ENCODE results near the gene CLBA1. TPM values are rescaled to one million over a fixed set of nuclear protein-coding genes. Genes with fewer than 3 reads are reported as not detected.
A peak's percentile ranks its signal among the peaks of the same experiment; 100 is the strongest.

Gene CLBA1
- polyA plus RNA-seq, 3 donors from 2014 or later: 0.37 to 0.57 TPM; not detected in 1

DNA sequence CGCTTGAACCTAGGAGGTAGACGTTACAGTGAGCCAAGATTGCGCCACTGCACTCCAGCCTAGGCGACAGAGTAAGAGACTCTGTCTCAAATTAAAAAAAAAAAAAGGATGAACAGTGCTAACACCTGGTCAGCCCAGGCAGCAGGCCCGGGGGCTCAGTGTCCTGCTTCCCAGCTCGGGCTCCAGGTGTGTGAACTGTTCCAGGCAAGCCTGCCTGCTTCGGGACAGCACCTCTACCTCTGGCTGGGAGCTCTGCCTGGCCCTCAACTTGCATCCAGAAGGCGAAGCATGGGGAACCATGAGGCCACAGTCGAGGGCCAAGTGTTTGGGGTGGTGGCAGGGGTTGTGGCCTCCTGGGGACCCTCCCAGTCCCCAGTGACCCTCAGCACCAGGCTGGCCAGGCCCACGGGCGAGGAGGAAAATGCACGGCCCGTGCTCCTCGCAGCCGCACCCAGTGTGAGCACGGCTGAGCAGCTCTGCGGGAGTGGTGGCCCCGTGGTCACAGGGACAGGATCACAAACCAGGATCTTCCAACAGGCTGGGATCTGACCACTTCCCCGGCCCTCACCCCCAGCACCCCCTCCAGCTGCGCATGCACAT is 19.8 kb downstream of the CLBA1 start:
- H3K4me1 Mint-ChIP-seq: no peaks in the 10 kb centered on the region
- no peak overlapping the region for H3K4me3 Mint-ChIP-seq
- H3K36me3 Mint-ChIP-seq: no peaks in the 10 kb centered on the region
- H3K9me3 Mint-ChIP-seq: no peaks in the 10 kb centered on the region
- DNase-seq: no peak
- H3K27me3 Mint-ChIP-seq (ENCODE audit: low read depth in 3 of 3): peaks cover 0 to 1% (median 0%) of the 10 kb centered on the region in 3 donors
- H3K27ac Mint-ChIP-seq: no peak overlapping the region

DNA sequence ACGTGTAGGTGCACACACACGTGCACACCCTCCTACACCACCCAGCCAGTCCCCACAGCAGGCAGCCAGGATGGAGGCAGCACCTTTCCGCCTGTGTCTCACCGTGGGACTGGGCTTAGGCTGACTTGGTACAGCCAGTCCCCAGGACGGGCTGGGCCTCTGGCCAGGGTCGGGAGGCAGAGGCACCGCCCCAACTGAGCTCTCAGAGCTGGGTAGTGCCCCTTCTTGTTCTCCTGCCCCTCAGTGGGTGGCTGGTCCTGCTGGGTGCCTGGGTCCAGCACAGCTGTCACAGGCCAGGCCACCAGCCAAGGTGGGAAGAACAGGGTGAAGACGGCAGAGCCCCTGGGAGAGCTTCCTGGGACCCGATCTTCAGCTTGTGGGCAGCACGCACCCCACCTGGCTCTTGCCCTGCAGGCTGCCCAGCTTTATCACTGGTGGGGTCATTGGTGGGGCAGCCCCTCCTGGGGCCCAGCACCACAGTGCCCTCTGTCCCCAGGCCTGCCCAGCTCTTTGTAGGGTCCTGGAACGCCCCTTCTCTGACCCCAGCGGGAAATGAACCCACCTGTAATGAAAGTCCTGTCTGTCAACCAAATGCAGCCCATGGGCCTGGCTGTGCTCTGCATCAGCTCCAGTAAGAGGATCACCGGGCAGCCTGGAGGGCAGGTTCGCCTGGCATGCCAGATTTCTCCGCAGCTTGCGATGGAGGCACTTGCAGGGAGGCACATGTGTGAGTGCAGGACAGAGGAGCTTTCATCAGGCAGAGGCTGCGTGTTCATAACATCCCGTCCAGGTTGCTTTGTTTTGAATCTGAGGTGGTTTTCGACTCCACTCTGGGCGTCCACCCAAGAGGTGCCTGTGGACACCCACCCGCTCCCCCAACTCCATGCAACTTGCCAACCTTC is 20.6 kb downstream of the CLBA1 start:
- Mint-ChIP-seq H3K9me3 (no peaks in the 10 kb centered on the region), H3K4me3 (no peak overlapping the region), H3K36me3 (no peaks in the 10 kb centered on the region), H3K4me1 (no peaks in the 10 kb centered on the region), H3K27me3 (ENCODE audit: low read depth in 3 of 3) (peaks cover 0 to 1% (median 0%) of the 10 kb centered on the region in 3 donors), H3K27ac (no peak overlapping the region)
- no peak for DNase-seq

DNA sequence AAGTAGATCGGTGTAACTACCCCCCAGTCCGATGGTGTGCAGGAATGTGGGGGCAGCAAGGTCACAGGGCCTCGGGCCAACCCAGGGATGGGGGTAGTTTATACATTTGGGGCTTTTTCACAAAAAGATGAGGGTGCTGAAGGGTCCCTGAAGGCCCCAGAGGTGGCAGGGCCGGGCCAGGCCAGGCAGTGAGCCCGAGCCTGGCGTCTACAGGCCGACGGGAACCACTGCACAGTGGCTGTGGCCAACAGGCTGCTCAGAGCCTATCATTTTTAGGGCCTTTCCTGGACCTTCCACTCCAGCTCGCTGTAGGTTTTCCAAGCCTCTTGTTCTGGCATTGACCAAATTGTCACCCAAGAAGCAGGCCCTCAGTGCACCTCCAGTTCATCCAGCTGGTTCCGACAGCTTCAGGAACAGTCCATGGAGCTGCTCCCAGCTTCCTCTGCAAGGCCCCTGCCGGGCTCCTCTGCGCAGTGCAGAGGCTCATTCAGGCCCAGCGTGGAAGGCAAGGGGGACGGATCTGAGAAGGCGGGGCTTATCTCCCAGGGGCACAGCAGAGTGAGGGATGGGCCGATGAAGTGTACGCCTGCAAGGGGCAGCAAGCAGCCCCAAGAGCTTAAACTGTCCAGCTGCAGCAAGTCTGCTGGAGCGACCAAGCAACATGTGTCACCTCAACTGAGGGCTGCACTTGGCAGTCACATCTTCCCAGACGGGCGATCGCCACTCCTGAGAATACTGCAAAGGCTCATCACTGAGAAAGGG is 21.4 kb downstream of the CLBA1 start:
- peaks cover 0 to 3% of the 10 kb centered on the region in 2 donors for H3K4me1 Mint-ChIP-seq
- no peak overlapping the region for H3K4me3 Mint-ChIP-seq
- peaks cover 0 to 1% (median 0%) of the 10 kb centered on the region in 3 donors for H3K27me3 Mint-ChIP-seq (ENCODE audit: low read depth in 3 of 3)
- H3K9me3 Mint-ChIP-seq: no peaks in the 10 kb centered on the region
- H3K36me3 Mint-ChIP-seq: no peaks in the 10 kb centered on the region
- no peak for DNase-seq
- peak overlapping the region in 1 of 6 donors; percentile 17 for H3K27ac Mint-ChIP-seq

DNA sequence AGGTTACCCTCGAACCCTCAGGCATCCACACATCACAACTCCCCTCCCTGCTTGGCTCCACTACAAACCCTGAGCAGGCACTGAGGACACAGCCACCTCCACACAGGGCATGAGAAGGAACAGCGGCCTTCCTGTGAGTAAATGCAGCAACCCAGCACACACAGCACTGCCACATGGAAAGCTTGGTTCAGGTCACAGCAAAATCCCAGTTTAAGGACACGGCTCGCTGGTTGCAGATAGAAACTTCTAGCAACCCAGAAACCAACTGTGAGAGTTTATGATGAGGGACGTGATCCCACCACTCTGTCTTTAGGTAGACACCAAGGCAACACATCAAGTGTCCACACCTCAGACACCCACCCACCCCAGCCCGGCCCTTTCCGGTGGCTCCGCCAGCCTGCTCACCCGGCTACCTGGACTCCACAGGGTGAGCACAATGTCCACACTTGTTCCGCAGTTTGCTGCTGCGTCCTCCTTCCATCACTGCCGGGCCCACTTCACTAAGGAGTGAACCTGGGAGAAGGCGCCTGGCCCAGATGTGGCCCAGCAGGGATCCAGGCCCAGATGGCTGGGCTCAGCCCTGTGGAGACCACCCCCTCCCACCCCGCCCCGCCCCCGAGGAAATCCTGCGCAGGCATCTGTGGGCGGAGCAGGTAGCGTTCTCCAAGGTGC is 22.1 kb downstream of the CLBA1 start:
- H3K27me3 Mint-ChIP-seq (ENCODE audit: low read depth in 3 of 3): peaks cover 0 to 1% (median 0%) of the 10 kb centered on the region in 3 donors
- no peaks in the 10 kb centered on the region for H3K9me3 Mint-ChIP-seq
- H3K4me3 Mint-ChIP-seq: no peak overlapping the region
- DNase-seq: no peak
- H3K4me1 Mint-ChIP-seq: peaks cover 0 to 6% of the 10 kb centered on the region in 2 donors
- H3K36me3 Mint-ChIP-seq: no peaks in the 10 kb centered on the region
- H3K27ac Mint-ChIP-seq: no peak overlapping the region

DNA sequence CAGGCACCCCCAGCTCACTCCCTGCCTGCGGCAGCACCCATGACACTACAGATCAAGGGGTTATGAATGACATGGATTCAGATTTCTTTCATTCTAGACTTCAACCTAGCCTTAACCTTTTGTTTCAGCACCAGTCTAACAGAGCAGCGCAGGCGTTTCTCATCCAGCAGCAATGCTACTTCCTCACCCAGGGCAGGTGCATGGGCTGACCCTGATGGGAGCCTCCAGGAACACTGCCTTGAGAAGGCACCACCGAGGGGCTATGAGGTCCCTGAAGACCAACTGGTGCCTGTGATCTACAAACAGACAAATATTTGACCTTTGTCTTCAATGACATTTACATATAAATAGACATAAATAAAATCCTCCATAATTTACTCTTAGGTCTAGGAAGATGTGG is 24.5 kb downstream of the CLBA1 start:
- no peaks in the 10 kb centered on the region for H3K9me3 Mint-ChIP-seq
- DNase-seq: no peak
- no peaks in the 10 kb centered on the region for H3K36me3 Mint-ChIP-seq
- H3K27me3 Mint-ChIP-seq (ENCODE audit: low read depth in 3 of 3): no peaks in the 10 kb centered on the region
- H3K4me3 Mint-ChIP-seq: no peak overlapping the region
- H3K27ac Mint-ChIP-seq: no peak overlapping the region
- peaks cover 21 to 28% of the 10 kb centered on the region in 2 donors for H3K4me1 Mint-ChIP-seq

DNA sequence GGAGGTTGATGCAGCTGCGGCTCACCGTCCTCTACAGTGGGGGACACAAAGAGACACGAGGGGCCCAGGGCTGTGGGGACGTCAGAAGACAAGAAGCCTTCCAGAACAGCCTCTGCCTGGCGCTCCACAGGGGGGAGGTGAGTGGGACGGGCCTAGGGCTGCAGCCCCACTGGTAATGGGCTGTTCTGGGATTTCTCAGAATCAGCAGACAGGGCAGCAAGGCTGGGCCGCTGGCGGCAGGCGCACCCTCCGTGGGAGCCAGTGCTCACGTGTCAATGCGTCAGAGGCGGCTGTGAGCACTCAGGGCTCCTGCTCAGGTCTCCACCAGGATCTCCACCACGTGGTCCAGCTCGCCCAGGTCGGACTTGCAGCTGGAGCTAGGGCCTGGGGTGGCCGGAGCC is 25.3 kb downstream of the CLBA1 start:
- Mint-ChIP-seq H3K27ac (no peak overlapping the region), H3K4me3 (no peak overlapping the region), H3K36me3 (no peaks in the 10 kb centered on the region), H3K27me3 (ENCODE audit: low read depth in 3 of 3) (peaks cover 0 to 1% (median 0%) of the 10 kb centered on the region in 3 donors), H3K4me1 (peaks cover 29 to 36% of the 10 kb centered on the region in 2 donors), H3K9me3 (no peaks in the 10 kb centered on the region)
- no peak for DNase-seq

DNA sequence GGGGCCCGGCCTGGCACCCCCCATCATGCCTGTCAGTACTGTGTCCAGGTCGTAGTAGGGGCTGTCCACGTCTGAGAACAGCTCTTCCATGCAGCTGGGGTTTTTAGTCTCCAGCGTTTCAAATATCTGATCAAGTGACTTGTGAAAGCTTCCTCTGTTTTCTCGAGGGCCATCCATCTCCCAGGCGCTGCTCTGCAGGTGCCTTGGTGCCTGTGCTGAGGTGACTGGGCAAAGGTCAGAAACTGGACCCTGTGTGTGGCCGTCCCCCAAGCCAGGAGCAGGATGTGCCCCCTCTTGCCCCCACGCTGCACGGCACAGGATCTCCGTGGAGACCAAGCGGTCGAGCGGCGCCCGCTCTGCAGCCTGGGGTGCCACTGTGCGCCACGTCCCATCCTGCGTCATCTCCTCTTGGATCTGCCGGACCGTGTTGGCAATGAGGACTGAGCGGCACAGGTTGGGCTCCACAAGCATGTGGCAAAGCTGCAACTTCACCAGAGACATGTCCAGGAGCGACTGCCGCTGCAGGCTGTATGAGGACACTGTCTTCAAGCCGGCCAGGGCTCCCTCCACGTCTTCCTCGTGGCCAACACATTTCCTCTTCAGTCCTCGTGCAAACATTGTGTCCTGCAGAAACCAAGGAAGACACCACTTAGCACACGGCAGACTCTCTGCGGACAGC is 25.9 kb downstream of the CLBA1 start:
- Mint-ChIP-seq H3K4me1 (peaks cover 34 to 42% of the 10 kb centered on the region in 2 donors), H3K27ac (peak overlapping the region in 1 of 6 donors; percentile 34)

DNA sequence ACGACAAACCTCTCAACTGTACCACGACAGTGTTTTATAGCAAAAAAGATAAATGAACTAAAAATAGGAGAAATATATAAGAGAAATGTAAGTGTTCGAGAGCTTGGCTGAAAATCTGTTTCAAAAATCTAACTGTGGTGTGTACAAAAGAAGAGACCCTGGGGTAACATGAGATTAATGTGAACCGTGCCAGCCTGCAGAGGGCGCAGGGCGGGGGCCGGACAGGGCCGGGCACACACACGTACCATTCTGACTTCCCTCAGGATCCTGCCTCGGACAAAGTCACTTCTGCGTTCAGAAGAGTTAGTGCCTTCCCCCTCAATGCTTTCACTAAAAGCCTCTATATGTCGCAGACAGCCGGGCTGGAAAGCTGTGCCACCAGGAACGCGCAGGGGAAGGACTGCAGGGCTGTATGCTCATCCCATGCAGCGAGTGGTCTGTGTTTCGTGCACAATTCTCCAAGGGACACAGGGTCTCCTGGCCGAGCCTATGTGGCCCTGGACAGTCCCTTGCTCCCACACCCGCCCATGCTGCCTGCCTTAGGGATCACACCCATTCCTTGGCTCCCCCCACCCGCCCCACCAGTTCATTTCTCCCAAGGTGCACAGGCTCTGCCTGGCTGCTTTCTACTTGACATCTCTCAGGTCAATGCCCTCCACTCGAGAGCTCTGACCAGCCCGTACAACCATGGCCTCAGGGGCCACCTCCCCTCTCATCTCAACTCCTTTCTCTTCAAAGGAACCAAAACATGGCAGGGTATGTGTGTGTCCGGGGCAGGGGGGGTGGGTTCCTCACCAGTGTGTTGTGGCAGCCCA is 26.8 kb downstream of the CLBA1 start:
- Mint-ChIP-seq H3K36me3 (no peaks in the 10 kb centered on the region), H3K4me1 (peaks cover 39 to 48% of the 10 kb centered on the region in 2 donors)

More for the DNA sequence above, 25.9 kb downstream of the CLBA1 start:
- Mint-ChIP-seq H3K9me3 (no peaks in the 10 kb centered on the region), H3K4me3 (no peak overlapping the region), H3K36me3 (no peaks in the 10 kb centered on the region), H3K27me3 (ENCODE audit: low read depth in 3 of 3) (peaks cover 0 to 2% (median 0%) of the 10 kb centered on the region in 3 donors)
- no peak for DNase-seq

DNA sequence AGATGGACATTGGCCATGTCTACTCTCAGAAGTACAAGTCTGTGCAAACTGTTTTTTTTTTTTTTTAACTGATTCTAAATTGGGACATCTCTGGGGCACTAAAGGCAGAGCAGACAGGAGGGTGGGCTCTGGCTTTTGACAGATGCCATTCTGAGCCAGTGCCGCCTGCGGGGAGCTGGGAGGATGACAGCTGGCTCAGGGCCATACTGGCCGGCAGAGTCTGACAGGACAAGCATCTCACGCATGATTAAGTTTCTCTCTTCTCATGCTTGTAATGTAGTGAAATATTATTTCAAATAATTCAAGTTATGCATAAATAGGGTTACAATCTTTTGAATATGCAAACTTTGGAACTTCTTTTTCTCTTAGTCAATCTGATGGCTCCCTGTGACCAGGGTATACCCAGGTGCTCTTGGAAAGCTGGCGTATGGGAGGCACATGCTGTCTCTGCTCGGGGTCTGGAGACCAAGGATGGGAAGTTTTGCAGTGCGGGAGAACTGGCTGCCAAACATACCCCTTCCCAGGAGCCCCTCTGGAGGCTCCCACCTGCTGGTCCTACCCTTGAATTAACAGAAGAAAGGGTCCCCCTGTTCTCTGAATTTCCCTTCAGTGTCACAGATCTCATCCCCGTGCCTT is 27.7 kb downstream of the CLBA1 start:
- Mint-ChIP-seq H3K27ac (peak overlapping the region in 5 of 6 donors; percentile 5 to 90 (median 73)), H3K27me3 (ENCODE audit: low read depth in 3 of 3) (peaks cover 0 to 2% (median 0%) of the 10 kb centered on the region in 3 donors), H3K4me1 (peaks cover 41 to 56% of the 10 kb centered on the region in 2 donors), H3K4me3 (no peak overlapping the region), H3K36me3 (no peaks in the 10 kb centered on the region), H3K9me3 (no peaks in the 10 kb centered on the region)
- DNase-seq: no peak

More for the DNA sequence above, 26.8 kb downstream of the CLBA1 start:
- Mint-ChIP-seq H3K4me3 (no peak overlapping the region), H3K27me3 (ENCODE audit: low read depth in 3 of 3) (peaks cover 0 to 2% (median 0%) of the 10 kb centered on the region in 3 donors), H3K27ac (peak overlapping the region in 1 of 6 donors; percentile 12), H3K9me3 (no peaks in the 10 kb centered on the region)
- DNase-seq: no peak

DNA sequence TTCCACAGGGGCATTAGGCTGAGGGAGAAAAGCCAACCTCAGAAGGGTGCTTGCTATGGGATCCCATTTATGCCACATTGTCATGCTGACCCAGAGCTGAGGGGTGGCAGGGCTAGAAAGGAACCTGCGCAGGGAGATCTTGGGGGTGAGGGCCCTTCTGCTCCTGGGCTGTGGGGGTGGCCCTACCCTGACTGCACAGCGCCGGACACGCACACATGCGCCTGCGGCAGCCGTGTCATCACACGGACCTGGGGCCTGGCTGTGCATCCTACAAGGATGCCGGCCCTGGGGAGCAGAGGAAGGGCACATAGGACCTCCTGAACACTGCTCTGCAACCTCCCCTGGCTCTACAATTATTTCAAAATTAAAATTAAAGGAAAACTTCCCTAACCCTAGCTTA is 28.4 kb downstream of the CLBA1 start:
- H3K4me3 Mint-ChIP-seq: peak overlapping the region in 1 of 5 donors; percentile 41
- DNase-seq: no peak
- H3K4me1 Mint-ChIP-seq: peaks cover 45 to 62% of the 10 kb centered on the region in 2 donors

DNA sequence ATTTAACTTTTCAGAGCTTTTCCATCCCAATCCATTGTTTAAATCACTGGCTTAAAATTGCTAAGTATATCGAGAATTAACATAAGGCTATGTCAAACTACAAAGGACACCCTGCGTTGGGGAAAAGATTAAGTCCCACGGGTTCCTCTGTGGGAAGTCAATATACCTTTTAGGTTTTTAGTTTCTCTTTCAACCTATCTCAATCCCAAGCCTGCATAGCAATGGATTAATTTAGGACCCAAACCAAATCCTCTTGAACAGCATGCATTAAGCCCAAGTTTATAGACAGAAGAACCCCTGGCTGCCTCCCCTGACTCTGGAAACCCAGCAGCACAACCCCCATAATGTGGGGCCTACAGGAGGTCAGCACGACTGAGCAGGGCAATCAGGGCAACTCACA is 29.0 kb downstream of the CLBA1 start:
- peaks cover 0 to 4% (median 0%) of the 10 kb centered on the region in 3 donors for H3K27me3 Mint-ChIP-seq (ENCODE audit: low read depth in 3 of 3)

More for the DNA sequence above, 28.4 kb downstream of the CLBA1 start:
- Mint-ChIP-seq H3K9me3 (no peaks in the 10 kb centered on the region), H3K36me3 (no peaks in the 10 kb centered on the region), H3K27me3 (ENCODE audit: low read depth in 3 of 3) (peaks cover 0 to 4% (median 0%) of the 10 kb centered on the region in 3 donors), H3K27ac (peak overlapping the region in 5 of 6 donors; percentile 65 to 90 (median 74))

DNA sequence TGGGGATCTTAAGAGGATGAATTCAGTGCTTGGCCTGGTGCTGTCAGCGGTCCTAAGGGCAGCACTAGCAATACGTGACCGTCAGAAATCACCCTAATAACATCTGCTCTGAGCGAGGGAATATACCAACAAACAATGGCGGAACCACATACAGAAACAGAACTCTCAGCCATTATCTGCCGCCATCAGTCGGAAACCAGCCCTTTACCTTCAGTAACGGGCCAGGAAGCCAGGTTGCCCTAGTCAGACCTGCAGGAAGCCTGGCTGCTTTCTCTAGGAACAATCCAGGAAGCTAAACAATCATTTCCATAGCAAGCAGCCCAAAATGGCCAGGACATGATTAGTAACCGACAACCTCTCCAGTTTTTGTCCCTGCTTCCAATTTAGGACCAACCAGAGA is 29.7 kb downstream of the CLBA1 start:
- peak in 1 of 3 donors; percentile 29 for DNase-seq
- peaks cover 57 to 74% of the 10 kb centered on the region in 2 donors for H3K4me1 Mint-ChIP-seq
- H3K4me3 Mint-ChIP-seq: peak overlapping the region; percentile 2 to 65 (median 36)
- peaks cover 2 to 6% (median 4%) of the 10 kb centered on the region in 3 donors for H3K27me3 Mint-ChIP-seq (ENCODE audit: low read depth in 3 of 3)
- H3K27ac Mint-ChIP-seq: peak overlapping the region; percentile 73 to 90 (median 76)
- H3K36me3 Mint-ChIP-seq: no peaks in the 10 kb centered on the region
- no peaks in the 10 kb centered on the region for H3K9me3 Mint-ChIP-seq

More for the DNA sequence above, 29.0 kb downstream of the CLBA1 start:
- H3K9me3 Mint-ChIP-seq: no peaks in the 10 kb centered on the region
- no peak for DNase-seq
- peaks cover 50 to 68% of the 10 kb centered on the region in 2 donors for H3K4me1 Mint-ChIP-seq
- no peaks in the 10 kb centered on the region for H3K36me3 Mint-ChIP-seq
- H3K27ac Mint-ChIP-seq: peak overlapping the region; percentile 65 to 90 (median 74)
- H3K4me3 Mint-ChIP-seq: peak overlapping the region in 1 of 5 donors; percentile 41
